Testis (tissue), 2 donors: Measurements from ENCODE around the gene NRF1.
"Not testable (repeated sequence)": the region's sequence is repeated elsewhere in the genome, so short reads cannot be mapped to it uniquely, and the experiment has no call there.

Experiments used
- CTCF ChIP-seq, 3 experiments: fragments of 450-650 bp in 2 of 3; fragments of 200-600 bp in 1 of 3; sonication (generic) in 1 of 3; IDR thresholded peaks; one replicate each; pipeline ENCODE4 v1.5.1; 2016 to 2019; ENCODE audit warnings: antibody characterized with exemption in 3 of 3, mild to moderate bottlenecking in 2 of 3, moderate library complexity in 1 of 3
- POLR2A ChIP-seq: fragments of 450-650 bp; IDR thresholded peaks from one replicate; pipeline ENCODE4 v1.6.1; 2017; ENCODE audit warnings: antibody characterized with exemption, mild to moderate bottlenecking, moderate library complexity

- not testable (repeated sequence) for TF ChIP-seq CTCF (IDR thresholded peaks at IDR 0.05); POLR2A
Observed at GRCh38 chr7:129659907-129660306, 48.4 kb downstream of the NRF1 start.
